Kidney (tissue), 14 donors: ENCODE data around the gene TOR1A. TPM values are rescaled to one million over a fixed set of nuclear protein-coding genes. Genes with fewer than 3 reads are reported as not detected.

Experiments
- DNase-seq, 5 donors: peaks; one replicate each; pipeline ENCODE4 v3.0.0-alpha.2; 2013 to 2020
- FAIRE-seq: peaks from 2 replicates; lab custom pipeline; 2012; peaks lifted over from hg19 to GRCh38; lab: Jason Lieb, UNC
- H3K27ac ChIP-seq, 2 donors: one replicate each; pipeline ENCODE4 v1.7.0; 2013; ENCODE audit warnings: low read depth in 2 of 2, low read length in 2 of 2, inconsistent platforms in 1 of 2
- H3K27me3 ChIP-seq: one replicate; pipeline ENCODE4 v1.7.1; 2013; ENCODE audit warnings: low read length, inconsistent platforms; ENCODE audit not compliant: control insufficient read depth, insufficient read depth
- H3K36me3 ChIP-seq, 3 donors: one replicate each; pipeline versions ENCODE4 v1.7.0 to v1.7.1; 2013; ENCODE audit warnings: low read length in 3 of 3, control low read depth in 1 of 3, inconsistent platforms in 1 of 3; ENCODE audit not compliant: insufficient read depth in 3 of 3, control insufficient read depth in 2 of 3
- H3K4me1 ChIP-seq, 3 donors: one replicate each; pipeline versions ENCODE4 v1.7.0 to v1.7.1; 2013; ENCODE audit warnings: low read length in 3 of 3, inconsistent platforms in 1 of 3, low read depth in 1 of 3; ENCODE audit not compliant: control insufficient read depth in 2 of 3, insufficient read depth in 2 of 3
- H3K4me3 ChIP-seq, 3 donors: one replicate each; pipeline versions ENCODE4 v1.7.0 to v1.8.1; 2013; ENCODE audit warnings: low read length in 3 of 3, control low read depth in 1 of 3, inconsistent platforms in 1 of 3
- H3K9ac ChIP-seq, 3 donors: one replicate each; pipeline versions ENCODE4 v1.7.0 to v1.7.1; 2013; ENCODE audit warnings: low read length in 3 of 3, control low read depth in 1 of 3, inconsistent platforms in 1 of 3
- H3K9me3 ChIP-seq, 3 donors: one replicate each; pipeline versions ENCODE4 v1.7.0 to v1.7.1; 2013; ENCODE audit warnings: low read length in 3 of 3, control low read depth in 1 of 3, inconsistent platforms in 1 of 3; ENCODE audit not compliant: control insufficient read depth in 2 of 3, insufficient read depth in 1 of 3
- CTCF ChIP-seq: IDR thresholded peaks from 3 replicates; pipeline ENCODE4 v1.5.1; 2012; ENCODE audit warnings: mild to moderate bottlenecking, moderate library complexity, borderline replicate concordance; ENCODE audit not compliant: insufficient read depth; ENCODE audit errors: extremely low read depth
- intact Hi-C: fragments of 100-400 bp; cut with DNase I; formaldehyde crosslinking; loops from one replicate; pipeline ENCODE4 v1.11.1; 2022
- polyA plus RNA-seq: library from polyadenylated mRNA; stranded (reverse); fragments of 350-450 nt; fragmentation: Illumina TruSeq; extraction: RNeasy Lipid Tissue Mini Kit (QIAGEN cat#74804); gene quantifications from one replicate; pipeline ENCODE4 v1.2.3, GENCODE V29; 2014; ENCODE audit warnings: low read depth, low replicate concordance; ENCODE audit not compliant: insufficient read depth
- total RNA-seq: library from RNA; stranded (reverse); fragmentation: NEBNext Ultra II Directional; extraction: Animal tissue kit (Norgen Biotek cat#: 25700); gene quantifications from one replicate; pipeline ENCODE4 v1.2.1, GENCODE V29; 2021
- donor health status: control.
- donor health status: control.
- donor health status: control.
- donor health status: control.
- donor health status: control.
- donor health status: DM: yes; HTN: yes; CAD: no.
- donor health status: Normal renal cell carcinoma (clear cell type).

The TOR1A gene
- total and polyA plus RNA-seq, 2 donors from 2014 or later: 24.6 to 29.2 TPM

GRCh38 chr9:129845373-129845772, 21.4 kb upstream of the TOR1A start:
- Histone ChIP-seq H3K27ac (no peak overlapping the region), H3K4me3 (no peak overlapping the region), H3K9ac (no peak overlapping the region), H3K27me3 (no peaks in the 10 kb centered on the region), H3K4me1 (peaks cover 0 to under 1% (median under 1%) of the 10 kb centered on the region in 3 donors), H3K9me3 (no peaks in the 10 kb centered on the region), H3K36me3 (peaks cover 0 to 4% (median 0%) of the 10 kb centered on the region in 3 donors)
- FAIRE-seq: no peak
- no peak for TF ChIP-seq CTCF
- intact Hi-C loops: no loop called here
- DNase-seq: no peak

- Histone ChIP-seq H3K27ac (no peak overlapping the region), H3K4me1 (peaks cover 0 to 3% (median 2%) of the 10 kb centered on the region in 3 donors), H3K4me3 (no peak overlapping the region), H3K27me3 (no peaks in the 10 kb centered on the region), H3K36me3 (no peaks in the 10 kb centered on the region), H3K9me3 (no peaks in the 10 kb centered on the region), H3K9ac (no peak overlapping the region)
- DNase-seq: no peak
- intact Hi-C loops: no loop called here
- FAIRE-seq: no peak
- TF ChIP-seq CTCF: no peak
These were observed 17.1 kb upstream of the TOR1A start for GRCh38 chr9:129841071-129841470.

GRCh38 chr9:129840034-129840433, 16.1 kb upstream of the TOR1A start:
- no peak for TF ChIP-seq CTCF
- FAIRE-seq: no peak
- Histone ChIP-seq H3K27ac (no peak overlapping the region), H3K9me3 (no peaks in the 10 kb centered on the region), H3K36me3 (no peaks in the 10 kb centered on the region), H3K9ac (no peak overlapping the region), H3K27me3 (no peaks in the 10 kb centered on the region), H3K4me1 (peaks cover 0 to 4% (median 3%) of the 10 kb centered on the region in 3 donors), H3K4me3 (no peak overlapping the region)
- no peak for DNase-seq
- intact Hi-C loops: no loop called here
